GM18519 (cell line): ENCODE measurements around the gene FMNL1.
"Not testable (repeated sequence)": the region's sequence is repeated elsewhere in the genome, so short reads cannot be mapped to it uniquely, and the experiment has no call there.

ENCODE experiments used
- ATAC-seq: cut with Tn5 transposase; IDR thresholded peaks from one replicate; pipeline ENCODE4 v1.9.1; 2021; ENCODE audit warnings: mild to moderate bottlenecking, moderate library complexity; ENCODE audit not compliant: unreplicated experiment, low FRiP score

Gene FMNL1

DNA sequence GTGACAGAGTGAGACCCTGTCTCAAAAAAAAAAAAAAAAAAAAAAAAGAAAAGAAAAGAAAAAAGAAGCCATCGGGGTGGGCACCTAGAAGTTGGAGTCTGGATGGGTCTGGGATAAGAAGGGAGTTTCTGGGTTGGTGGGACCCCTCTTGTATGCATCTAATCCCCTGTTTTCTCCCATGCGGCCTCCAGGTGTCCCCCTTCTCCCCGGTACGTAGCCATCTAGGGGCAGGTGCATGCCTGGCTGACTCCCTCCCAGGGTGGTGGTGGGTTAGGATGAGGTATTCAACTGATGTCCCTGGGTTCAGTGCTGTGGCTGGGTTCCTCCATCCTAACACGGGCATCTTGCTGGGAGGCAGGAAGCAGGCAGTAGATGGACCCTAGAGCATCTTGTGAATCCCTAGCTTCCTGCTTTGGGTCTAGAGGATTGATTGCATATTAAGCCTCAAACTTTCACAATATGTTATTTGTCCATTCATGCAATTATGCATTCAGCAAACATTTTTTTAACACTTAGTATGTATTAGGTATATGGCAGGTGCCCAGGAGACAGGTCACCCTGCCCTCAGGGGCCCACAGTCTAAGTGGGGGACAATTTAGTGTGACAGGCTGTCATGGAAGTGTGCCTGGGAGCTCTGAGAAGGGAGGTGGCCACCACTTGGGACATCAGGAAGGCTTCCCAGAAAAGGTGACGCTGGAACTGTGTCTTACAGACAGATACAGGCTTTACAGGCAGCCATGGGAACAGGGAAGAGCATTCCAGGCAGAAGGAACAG is 13.1 kb downstream of the FMNL1 start:
- ATAC-seq: no peak

DNA sequence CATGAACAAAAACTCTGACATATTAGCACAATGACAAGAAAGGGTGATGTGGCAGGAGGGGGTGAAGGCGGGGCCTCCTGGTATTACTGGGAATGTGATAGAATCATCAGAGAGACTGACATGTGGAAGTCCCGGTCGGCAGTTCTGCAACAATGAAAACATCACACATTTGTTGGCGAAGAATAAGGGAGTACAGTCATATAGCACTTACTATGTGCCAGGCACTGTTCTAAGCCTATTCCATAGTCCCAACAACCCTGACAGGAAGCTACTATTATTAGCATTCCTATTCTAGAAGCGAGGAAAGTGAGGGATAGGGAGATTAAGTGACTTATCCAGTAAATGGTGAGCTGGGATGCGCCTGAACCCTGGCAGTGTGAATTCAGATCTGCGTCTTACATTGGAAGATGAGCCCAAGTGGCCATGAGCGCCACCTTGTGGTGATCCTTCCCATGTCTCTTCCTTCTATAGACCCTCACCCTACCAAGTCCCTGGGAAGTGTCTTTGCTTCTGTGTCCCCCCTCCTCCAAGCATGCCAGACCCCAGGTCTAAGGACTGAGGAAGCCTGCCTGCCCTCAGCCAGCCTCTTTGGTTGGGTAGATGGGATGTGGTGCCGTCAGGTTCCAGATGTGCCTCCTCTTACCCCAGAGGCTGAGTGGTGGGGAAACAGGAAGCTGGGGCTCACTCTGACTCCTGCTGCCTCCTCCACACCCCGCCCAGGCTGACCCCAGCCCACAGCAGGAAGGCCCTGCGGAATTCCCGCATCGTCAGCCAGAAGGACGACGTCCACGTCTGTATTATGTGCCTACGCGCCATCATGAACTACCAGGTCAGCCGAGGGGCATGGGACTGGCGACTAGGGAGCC is 14.0 kb downstream of the FMNL1 start:
- ATAC-seq: no peak

DNA sequence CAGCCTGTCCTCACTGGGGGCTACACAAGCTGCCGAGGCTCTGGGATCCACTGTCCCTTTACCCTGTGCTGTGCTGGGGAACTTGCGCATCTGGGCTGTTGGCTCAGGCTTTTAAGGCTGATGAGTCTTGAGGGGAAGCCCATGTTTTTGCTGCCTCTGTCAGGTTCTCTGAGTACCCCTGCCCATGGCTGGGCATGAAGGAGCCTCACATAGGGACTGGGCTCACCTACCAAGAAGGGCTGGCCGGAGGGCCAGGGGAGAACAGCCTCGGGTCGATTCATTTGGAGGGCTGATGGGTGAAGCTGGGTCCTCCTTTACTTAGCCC is 14.6 kb downstream of the FMNL1 start:
- ATAC-seq: no peak

DNA sequence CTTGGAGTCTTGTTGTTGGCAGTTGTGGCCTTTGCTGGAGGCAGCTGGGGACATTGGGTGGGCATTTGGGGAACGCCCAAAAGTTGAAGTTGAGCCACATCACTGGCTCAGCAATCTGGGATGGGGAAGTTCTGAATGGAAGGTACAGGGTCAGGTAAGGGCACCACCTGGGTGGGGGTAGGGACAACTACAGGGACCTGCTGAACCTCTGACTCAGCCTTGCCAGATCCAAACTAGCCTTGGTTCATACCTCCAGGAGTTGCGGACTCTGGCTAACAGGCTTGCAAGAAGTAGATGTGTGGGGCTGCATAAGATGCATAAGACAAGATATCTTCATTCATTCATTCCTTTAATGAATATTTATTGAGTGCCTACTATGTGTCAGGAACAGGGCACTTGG is 16.0 kb downstream of the FMNL1 start:
- no peak for ATAC-seq

DNA sequence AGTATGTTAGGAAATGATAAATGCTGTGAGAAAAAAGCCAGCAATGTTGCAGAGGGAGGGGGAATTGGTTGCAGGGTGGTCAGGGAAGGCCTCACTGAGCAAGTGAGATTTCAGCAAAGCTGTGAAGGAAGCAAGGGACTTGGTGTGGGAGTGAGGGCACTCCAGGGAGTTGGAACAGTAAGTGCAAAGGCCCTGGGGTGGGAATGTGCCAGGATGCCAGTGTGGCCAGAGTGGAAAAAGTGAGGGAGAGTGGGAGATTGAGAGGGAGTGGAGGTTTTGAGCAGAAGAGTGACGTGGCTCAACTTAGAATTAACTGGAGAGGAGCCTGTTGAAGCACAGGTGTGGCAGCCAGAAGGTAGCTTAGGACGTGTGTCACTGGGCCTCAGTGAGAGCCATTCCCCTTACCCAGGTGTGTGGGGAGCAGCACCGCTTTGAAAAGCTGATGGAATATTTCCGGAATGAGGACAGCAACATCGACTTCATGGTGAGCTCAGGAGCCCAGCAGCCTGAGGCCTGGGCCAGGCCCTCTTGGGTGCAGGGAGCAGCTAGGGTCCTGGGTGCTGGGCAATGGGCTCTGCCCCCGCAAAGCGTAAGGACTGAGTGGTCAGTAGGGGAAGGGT is 16.6 kb downstream of the FMNL1 start:
- ATAC-seq: no peak

DNA sequence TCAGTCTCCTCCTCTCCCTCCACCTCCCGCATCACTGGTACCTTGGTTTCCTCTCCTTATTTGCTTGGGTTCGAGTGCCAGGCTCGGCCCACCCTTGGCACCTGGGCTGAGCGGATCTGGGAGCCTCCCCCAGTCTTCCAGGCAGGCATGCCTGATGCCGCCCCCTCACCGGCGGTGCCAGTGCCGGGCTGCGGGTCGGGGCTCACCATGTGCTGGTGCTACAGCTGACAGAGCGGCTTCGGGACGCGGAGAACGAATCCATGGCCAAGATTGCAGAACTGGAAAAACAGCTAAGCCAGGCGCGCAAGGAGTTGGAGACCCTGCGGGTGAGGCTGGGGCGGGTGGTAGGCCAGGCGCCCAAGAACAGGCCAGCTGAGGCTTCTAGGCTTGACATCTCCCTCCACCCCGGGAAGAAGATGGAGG is 19.2 kb downstream of the FMNL1 start:
- ATAC-seq: no peak

DNA sequence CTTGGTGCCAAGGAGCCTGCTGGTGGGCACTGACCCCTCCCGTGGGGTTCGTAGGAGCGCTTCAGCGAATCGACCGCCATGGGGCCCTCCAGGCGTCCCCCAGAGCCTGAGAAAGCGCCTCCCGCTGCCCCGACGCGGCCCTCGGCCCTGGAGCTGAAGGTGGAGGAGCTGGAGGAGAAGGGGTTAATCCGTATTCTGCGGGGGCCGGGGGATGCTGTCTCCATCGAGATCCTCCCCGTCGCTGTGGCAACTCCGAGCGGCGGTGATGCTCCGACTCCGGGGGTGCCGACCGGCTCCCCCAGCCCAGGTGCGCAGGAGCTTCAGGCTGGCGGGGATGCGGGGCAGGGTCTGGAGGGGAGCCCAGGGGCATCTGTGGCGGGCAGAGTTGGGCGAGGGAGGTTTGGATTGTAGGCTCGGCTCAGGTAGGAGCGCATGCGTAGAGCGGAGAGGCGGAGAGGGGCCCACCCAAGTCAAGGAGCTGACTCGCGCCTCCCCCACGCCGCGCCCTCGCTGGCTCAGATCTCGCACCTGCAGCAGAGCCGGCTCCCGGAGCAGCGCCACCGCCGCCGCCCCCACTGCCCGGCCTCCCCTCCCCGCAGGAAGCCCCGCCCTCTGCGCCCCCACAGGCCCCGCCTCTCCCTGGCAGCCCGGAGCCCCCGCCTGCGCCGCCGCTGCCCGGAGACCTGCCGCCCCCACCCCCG is 19.8 kb downstream of the FMNL1 start:
- no peak for ATAC-seq

DNA sequence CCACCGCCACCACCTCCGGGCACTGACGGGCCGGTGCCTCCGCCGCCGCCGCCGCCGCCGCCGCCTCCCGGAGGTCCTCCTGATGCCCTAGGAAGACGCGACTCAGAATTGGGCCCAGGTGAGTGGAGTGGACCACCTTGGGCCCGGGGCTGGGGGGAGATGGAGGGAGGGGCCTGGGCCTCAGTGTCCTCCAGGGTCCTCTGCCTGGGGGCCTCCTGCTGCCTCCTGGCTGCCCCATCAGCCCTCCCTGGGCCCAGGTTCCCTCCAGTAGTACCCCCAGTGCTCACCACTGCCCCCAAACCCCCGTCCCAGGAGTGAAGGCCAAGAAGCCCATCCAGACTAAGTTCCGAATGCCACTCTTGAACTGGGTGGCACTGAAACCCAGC is 20.3 kb downstream of the FMNL1 start:
- no peak for ATAC-seq

DNA sequence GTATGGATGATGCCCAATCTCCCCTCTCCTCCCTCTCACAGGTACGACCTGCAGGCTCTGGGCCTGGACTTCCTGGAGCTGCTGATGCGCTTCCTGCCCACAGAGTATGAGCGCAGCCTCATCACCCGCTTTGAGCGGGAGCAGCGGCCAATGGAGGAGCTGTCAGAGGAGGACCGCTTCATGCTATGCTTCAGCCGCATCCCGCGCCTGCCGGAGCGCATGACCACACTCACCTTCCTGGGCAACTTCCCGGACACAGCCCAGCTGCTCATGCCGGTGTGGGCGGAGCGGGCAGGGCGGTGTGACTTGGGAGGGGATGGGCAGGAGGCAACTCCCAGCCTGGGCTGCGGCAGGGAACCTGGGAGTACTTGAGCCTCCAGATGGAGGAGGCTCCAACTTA is 22.1 kb downstream of the FMNL1 start:
- no peak for ATAC-seq

DNA sequence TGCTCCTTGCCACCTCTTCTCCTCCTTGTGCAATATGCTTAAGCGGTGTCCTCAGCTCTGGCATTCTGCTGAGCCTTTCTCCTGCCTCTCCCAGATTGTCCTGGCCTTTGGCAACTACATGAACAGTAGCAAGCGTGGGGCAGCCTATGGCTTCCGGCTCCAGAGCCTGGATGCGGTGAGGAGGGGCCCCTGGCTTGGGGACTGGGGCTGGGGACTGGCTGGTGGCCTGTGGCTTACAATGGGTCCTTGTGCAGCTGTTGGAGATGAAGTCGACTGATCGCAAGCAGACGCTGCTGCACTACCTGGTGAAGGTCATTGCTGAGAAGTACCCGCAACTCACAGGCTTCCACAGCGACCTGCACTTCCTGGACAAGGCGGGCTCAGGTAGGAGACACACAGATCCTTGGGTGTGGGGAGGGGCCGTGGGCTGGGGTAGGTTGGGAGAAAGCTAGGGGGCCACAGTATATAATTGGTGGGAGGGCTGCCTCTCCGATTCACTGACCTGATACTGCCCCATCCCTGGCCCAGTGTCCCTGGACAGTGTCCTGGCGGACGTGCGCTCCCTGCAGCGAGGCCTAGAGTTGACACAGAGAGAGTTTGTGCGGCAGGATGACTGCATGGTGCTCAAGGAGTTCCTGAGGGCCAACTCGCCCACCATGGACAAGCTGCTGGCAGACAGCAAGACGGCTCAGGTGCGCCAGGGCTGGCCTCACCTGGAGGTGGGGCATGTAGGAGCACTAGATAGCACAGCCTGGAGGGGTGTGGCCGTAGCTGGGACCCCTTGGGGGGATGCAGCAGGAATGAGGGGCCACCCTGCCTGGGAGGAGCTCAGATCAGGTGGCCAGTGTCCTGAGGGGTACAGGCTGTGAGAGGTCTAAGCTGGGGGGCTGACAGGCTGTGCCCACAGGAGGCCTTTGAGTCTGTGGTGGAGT is 23.3 kb downstream of the FMNL1 start:
- no peak for ATAC-seq

DNA sequence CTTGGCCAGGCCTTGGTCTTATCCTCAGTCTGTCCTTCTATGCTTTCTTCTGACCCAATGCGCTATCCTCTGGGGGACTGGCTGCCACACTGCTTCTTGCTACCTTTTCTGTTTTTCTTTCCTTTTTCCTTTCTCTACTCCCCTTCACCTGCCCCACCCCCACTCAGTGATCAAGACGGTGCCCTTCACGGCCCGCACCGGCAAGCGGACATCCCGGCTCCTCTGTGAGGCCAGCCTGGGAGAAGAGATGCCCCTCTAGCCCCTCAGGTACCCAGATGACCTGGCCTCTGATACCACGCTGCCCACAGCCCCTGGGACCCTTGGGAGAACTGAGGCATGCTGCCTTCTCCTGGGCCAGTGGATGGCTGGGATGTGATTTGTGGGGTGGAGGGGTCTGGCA is 24.7 kb downstream of the FMNL1 start:
- no peak for ATAC-seq

DNA sequence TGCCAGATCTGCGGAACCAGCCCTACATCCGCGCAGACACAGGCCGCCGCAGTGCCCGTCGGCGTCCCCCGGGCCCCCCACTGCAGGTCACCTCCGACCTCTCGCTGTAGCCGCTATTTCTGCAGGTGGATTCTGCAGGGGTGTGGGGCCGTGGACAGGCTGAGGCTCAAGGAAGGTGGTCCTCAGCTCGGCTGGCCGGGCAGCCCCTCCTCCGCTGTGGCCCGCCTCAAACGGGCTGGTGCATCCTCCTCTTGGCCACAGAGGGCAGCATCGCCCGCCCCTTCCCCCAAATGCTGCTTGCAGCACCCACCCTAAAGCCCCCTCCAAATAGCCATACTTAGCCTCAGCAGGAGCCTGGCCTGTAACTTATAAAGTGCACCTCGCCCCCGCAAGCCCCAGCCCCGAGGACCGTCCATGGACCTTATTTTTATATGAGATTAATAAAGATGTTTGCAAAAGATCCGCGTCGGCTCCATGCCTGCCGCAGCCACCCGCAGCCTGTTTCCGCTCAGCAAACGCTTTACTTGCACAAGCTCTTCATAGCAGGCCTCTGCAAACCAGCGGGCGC is 25.3 kb downstream of the FMNL1 start:
- ATAC-seq: no peak

DNA sequence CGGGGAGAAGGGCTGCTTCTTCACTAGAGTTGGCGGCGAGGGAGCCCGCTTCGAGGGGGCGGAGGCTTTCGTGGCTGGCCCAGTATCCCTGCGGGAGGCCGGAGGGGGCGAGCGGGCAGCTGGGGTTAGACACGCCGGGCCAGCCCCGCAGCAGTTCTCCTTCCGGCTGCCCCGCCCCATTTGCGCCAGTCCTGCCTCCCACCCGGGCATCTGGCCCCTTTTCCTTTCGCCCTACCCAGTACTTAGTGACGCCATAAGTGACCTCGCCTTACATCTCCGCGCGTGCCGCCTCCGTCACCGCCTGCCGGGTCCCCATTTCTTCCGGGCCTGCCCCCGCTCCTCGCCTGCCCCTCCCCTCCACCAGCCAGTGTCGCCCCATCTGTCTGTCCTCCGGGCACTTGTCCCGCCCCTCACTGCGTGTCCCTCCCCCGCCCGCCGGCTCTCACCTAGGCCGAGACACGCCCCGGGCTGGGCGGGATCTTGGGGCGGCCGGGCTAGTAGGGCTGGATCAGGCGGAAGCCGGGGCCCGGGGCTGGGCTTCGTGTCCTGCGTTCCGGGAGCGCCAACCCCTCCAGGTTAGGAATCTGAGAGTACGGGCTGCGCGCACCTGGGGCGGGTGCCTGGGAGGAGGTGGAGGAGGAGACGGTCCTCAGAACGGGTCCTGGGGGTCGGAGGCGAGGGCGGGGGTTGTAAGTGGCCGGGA is 25.9 kb downstream of the FMNL1 start:
- ATAC-seq: no peak

DNA sequence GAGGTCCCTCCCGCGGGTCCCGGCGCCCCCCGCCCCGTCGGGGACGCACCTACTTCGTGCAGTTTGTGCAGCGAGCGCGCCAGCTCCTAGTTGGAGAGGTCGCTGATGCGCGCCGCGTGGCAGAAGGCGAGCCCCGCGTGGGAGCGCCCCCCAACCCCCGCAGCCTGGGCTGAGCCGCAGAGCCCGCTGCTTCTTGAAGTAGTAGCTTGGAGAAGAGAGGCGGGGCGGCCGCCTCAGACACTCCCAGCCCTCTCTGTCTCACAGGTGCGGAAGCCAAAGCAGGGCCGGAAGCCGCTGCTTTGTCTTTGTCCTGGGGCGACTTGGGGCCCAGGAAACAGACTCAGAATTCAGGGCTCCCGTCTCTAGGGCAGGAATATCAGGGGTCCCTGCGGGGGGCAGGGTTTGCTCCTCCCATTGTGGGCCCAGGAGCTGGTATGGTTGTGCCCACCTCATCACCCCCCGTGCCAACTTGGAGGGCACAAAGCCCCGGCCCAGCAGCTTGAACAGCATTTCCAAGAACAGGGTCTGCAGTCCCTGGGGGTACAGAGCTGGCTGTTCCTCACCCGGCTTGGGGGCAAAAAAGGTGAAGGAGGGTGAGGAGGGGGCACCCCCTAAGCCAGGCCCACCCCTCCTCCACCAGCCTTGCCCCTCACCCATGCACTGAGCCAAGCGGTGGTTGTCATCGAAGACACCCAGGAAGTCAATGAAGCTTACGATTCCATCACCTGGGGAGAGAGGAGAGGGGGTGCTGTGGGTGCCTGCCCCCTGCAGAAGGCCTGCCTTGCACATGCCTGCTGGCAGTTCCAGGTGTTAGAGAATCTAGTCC is 26.7 kb downstream of the FMNL1 start:
- no peak for ATAC-seq

DNA sequence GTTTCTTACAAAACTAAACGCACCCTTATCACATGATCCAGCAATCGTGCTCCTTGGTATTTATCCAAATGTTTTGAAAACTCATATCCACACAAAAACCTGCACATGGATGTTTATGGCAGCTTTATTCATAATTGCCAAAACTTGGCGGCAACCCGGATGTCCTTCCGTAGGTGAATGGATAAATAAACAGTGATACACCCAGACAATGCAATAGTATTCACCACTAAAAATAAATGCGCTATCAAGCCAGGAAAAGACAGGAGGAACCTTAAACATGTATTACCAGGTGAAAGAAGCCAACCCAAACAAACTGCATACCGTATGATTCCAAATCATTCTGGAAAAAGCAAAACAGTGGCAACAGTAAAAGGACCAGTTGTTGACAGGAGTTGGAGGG is 30.2 kb downstream of the FMNL1 start:
- ATAC-seq: no peak

DNA sequence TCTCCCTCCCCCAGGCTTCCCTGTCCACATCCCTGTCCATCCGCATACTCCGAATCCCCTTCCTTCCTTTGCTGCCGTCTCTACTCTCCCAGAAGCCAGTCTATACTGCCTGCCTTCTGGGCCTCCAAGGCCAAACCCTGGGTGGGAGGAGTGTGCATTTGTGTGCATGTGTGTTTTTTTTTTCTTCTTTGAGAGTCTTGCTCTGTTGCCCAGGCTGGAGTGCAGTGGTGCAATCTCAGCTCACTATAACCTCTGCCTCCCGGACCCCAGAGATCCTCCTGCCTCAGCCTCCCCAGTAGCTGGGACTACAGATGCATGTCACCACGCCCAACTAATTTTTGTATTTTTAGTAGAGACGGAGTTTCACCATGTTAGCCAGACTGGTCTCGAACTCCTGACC is 31.6 kb downstream of the FMNL1 start:
- not testable (repeated sequence) for ATAC-seq

DNA sequence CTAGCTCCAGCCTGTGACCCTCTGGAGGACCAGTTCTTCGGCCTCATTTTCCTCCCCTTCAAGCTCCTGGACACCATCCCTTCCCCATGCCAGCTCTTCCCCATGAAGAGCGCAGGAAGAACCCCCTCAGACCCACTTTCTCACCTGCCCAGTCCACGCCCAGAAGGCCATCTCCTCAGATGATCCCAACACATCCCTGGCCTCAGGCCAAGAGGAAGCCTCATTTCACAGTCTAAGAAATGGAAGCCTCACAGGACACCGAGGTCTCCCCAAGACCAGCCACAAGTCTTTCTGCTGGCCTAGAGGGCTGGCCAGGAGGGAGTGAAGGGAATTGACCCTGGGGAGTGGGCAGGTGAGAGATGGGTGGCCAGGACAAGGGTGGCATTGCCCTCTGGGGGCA is 32.2 kb downstream of the FMNL1 start:
- no peak for ATAC-seq

DNA sequence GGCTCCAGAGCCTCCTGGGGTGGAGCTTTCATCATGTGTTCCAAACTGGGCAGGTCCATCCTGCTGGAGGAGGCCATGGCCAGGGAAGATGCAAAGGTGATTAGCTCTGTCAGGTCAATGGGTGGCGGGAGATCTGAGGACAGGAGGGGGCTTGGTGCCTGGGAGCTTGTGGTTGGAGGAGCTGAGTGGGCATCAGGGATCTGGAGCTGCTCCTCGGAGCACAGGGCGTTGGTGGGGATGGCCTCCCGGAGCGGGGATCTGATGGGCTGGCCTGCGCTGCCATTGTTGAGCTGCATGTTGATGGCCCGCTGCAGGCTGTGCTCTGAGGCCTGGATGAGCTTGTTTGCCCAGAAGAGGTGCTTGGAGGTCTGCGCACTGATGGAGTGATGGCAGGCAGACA is 33.7 kb downstream of the FMNL1 start:
- no peak for ATAC-seq
